Transverse colon (tissue), 3 donors: Measurements from ENCODE around the gene HOXA6.

Experiments used
- CTCF ChIP-seq, 5 experiments: fragments of 200-600 bp in 3 of 5; fragments of 450-650 bp in 2 of 5; sonication (generic) in 3 of 5; IDR thresholded peaks; 1 replicate in 2 of 5; 2 replicates in 3 of 5; pipeline ENCODE4 v1.5.1; 2016 to 2017; ENCODE audit warnings: antibody characterized with exemption in 5 of 5, inconsistent platforms in 3 of 5, mild to moderate bottlenecking in 2 of 5, moderate library complexity in 1 of 5
- POLR2A ChIP-seq: fragments of 450-650 bp; IDR thresholded peaks from one replicate; pipeline ENCODE4 v1.6.1; 2016; ENCODE audit warnings: antibody characterized with exemption, mild to moderate bottlenecking, moderate library complexity

- TF ChIP-seq POLR2A, result no peak
- TF ChIP-seq CTCF (IDR thresholded peaks at IDR 0.05), result no peak
Measured at GRCh38 chr7:27173511-27173955, 26.0 kb upstream of the HOXA6 start.
